ENCODE results near the gene MEPE. TPM values are rescaled to one million over a fixed set of nuclear protein-coding genes. Genes with fewer than 3 reads are reported as not detected.

The MEPE gene
- total and polyA plus RNA-seq, 2 of the 8 experiments (the other 6 are each of a cell fraction or from before 2014, with no cell fraction given) = not detected

DNA sequence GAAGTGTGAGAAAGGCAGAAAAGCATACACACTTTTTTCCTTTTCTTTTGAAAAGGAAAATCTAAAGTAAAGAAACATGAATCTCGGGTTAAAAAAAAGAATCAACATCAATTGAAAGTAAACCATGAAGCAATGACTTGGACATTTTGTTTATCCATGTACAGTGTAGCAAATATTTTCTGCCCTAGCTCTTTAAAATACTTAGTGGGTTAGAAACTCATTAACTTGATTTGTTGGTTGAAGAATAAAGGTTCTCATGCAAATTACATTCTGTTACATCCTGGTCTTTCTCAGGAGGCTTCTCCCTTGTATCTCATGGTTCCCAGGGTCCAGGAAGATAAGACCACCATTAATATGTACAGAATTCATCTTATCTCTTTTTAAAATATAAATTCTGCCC lies 9.0 kb upstream of the MEPE start:
- no peak overlapping the region for H3K14ac ChIP-seq (ENCODE audit: insufficient read length)
- no peak overlapping the region for H2AK5ac ChIP-seq (ENCODE audit: low read depth, low read length)
- no peak overlapping the region for H2BK20ac ChIP-seq (ENCODE audit: low read length)
- H2BK15ac ChIP-seq (ENCODE audit: low read length) = no peak overlapping the region
- POLR2A ChIA-PET (ENCODE audit: partially characterized antibody) = no interaction called here
- no peak overlapping the region for H3K4me3 ChIP-seq (ENCODE audit: extremely low read depth in 1 of 4, insufficient read depth in 2 of 4, low read depth in 3 of 4, low read length in 4 of 4)
- no peak overlapping the region for H3K56ac ChIP-seq (replicated peaks; ENCODE audit: insufficient read length, low read depth, low read length)
- no peak overlapping the region for H3K18ac ChIP-seq (ENCODE audit: extremely low read depth, low read length)
- H2BK12ac ChIP-seq (ENCODE audit: low read depth, low read length) = no peak overlapping the region
- no peak overlapping the region for H3K4me2 ChIP-seq (ENCODE audit: insufficient read depth in 1 of 2, low read depth in 2 of 2, low read length in 2 of 2)
- 81% methylated on average over 1 of the region's 1 CpG; no CpG with 5 or more reads in 1 of the 2 experiments for WGBS, 2 experiments (ENCODE audit: extremely low coverage in 1 of 2, insufficient coverage in 1 of 2, insufficient read length in 1 of 2, insufficient replicate concordance in 2 of 2, low coverage in 1 of 2, low lambda C conversion rate in 2 of 2, missing lambda C conversion rate in 1 of 2)
- H4K91ac ChIP-seq (replicated peaks; ENCODE audit: insufficient read length, low read length) = no peak overlapping the region
- no peak overlapping the region for H3K27ac ChIP-seq (ENCODE audit: low read depth, low read length)
- H3K23ac ChIP-seq (ENCODE audit: insufficient read length) = no peak overlapping the region
- H3K9ac ChIP-seq (replicated peaks in 1 of 4; ENCODE audit: extremely low read depth in 1 of 4, low read depth in 3 of 4, low read length in 3 of 4) = no peak overlapping the region
- no peak for DNase-seq (ENCODE audit: low read depth in 1 of 2, low spot score in 2 of 2)
- no peak overlapping the region for H3K4ac ChIP-seq (replicated peaks; ENCODE audit: insufficient read length, low read depth, low read length)
- H2BK120ac ChIP-seq (replicated peaks; ENCODE audit: low read depth, low read length) = no peak overlapping the region
- H3K9me3 ChIP-seq (ENCODE audit: insufficient read depth in 2 of 2, low read depth in 1 of 2, low read length in 1 of 2) = peaks cover 0 to 3% of the 10 kb centered on the region in 2 experiments; a peak in 1 of 4 replicates
- CTCF ChIA-PET (ENCODE audit: partially characterized antibody) = interaction anchor here (3.7 to 4.0 kb wide), 2 partner anchors 15 to 25 kb away, joined by 16 to 37 read pairs; no protein-coding TSS in a partner anchor
- H4K5ac ChIP-seq (ENCODE audit: insufficient read length, low read depth, low read length) = no peak overlapping the region
- H3K36me3 ChIP-seq (ENCODE audit: control insufficient read depth in 2 of 4, insufficient read depth in 4 of 4, low read length in 3 of 4) = no peaks in the 10 kb centered on the region
- peaks cover 0 to 3% (median 2%) of the 10 kb centered on the region in 4 experiments; a peak in 3 of 7 replicates for H3K4me1 ChIP-seq (replicated peaks in 1 of 4; ENCODE audit: control insufficient read depth in 3 of 4, insufficient read depth in 4 of 4, low read length in 3 of 4)
- H3K79me1 ChIP-seq (ENCODE audit: low read depth, low read length) = no peaks in the 10 kb centered on the region
- no peaks in the 10 kb centered on the region for H3K79me2 ChIP-seq (ENCODE audit: control insufficient read depth in 1 of 2, insufficient read depth in 2 of 2, low read length in 2 of 2)
- no peaks in the 10 kb centered on the region for H4K20me1 ChIP-seq (replicated peaks in 1 of 2; ENCODE audit: control insufficient read depth in 1 of 2, insufficient read depth in 2 of 2, low read length in 2 of 2)
- H2AFZ ChIP-seq (ENCODE audit: low read length) = no peak overlapping the region
- H3K23me2 ChIP-seq (ENCODE audit: low read depth, low read length) = no peaks in the 10 kb centered on the region
- H3K27me3 ChIP-seq (replicated peaks in 1 of 4; ENCODE audit: control insufficient read depth in 3 of 4, extremely low read depth in 1 of 4, insufficient read depth in 3 of 4, low read length in 3 of 4) = no peaks in the 10 kb centered on the region; a peak in 1 of 7 replicates
- H4K8ac ChIP-seq (ENCODE audit: extremely low read depth, insufficient read depth, low read length) = no peak overlapping the region
- FAIRE-seq = no peak
- no peak overlapping the region for H2BK5ac ChIP-seq (ENCODE audit: low read depth, low read length)
- no peak for TF ChIP-seq EGR1 (IDR thresholded peaks at IDR 0.05; ENCODE audit: borderline replicate concordance, low read depth, low read length)
- TF ChIP-seq, protein P1, sequence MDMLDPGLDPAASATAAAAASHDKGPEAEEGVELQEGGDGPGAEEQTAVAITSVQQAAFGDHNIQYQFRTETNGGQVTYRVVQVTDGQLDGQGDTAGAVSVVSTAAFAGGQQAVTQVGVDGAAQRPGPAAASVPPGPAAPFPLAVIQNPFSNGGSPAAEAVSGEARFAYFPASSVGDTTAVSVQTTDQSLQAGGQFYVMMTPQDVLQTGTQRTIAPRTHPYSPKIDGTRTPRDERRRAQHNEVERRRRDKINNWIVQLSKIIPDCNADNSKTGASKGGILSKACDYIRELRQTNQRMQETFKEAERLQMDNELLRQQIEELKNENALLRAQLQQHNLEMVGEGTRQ (IDR thresholded peaks at IDR 0.05; ENCODE audit: low read length) = no peak
- TF ChIP-seq, protein P2, sequence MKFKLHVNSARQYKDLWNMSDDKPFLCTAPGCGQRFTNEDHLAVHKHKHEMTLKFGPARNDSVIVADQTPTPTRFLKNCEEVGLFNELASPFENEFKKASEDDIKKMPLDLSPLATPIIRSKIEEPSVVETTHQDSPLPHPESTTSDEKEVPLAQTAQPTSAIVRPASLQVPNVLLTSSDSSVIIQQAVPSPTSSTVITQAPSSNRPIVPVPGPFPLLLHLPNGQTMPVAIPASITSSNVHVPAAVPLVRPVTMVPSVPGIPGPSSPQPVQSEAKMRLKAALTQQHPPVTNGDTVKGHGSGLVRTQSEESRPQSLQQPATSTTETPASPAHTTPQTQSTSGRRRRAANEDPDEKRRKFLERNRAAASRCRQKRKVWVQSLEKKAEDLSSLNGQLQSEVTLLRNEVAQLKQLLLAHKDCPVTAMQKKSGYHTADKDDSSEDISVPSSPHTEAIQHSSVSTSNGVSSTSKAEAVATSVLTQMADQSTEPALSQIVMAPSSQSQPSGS (IDR thresholded peaks at IDR 0.05; ENCODE audit: low read length) = no peak
- no peak for TF ChIP-seq BCL11A (IDR thresholded peaks at IDR 0.05; ENCODE audit: low read depth in 2 of 2, low read length in 2 of 2)
- no peak for TF ChIP-seq TAF7 (optimal IDR thresholded peaks at IDR 0.05; ENCODE audit: borderline replicate concordance, low read depth, low read length)
- no peak for TF ChIP-seq JUND (IDR thresholded peaks at IDR 0.05; ENCODE audit: low read length)
- no peak for TF ChIP-seq KDM4A (IDR thresholded peaks at IDR 0.05; ENCODE audit: low read depth, low read length, severe bottlenecking)
- no peak for TF ChIP-seq HDAC6 (IDR thresholded peaks at IDR 0.05; ENCODE audit: low read depth, low read length)
